Measurements from ENCODE around the gene RHBDL2.

- TF ChIP-seq, protein P1, sequence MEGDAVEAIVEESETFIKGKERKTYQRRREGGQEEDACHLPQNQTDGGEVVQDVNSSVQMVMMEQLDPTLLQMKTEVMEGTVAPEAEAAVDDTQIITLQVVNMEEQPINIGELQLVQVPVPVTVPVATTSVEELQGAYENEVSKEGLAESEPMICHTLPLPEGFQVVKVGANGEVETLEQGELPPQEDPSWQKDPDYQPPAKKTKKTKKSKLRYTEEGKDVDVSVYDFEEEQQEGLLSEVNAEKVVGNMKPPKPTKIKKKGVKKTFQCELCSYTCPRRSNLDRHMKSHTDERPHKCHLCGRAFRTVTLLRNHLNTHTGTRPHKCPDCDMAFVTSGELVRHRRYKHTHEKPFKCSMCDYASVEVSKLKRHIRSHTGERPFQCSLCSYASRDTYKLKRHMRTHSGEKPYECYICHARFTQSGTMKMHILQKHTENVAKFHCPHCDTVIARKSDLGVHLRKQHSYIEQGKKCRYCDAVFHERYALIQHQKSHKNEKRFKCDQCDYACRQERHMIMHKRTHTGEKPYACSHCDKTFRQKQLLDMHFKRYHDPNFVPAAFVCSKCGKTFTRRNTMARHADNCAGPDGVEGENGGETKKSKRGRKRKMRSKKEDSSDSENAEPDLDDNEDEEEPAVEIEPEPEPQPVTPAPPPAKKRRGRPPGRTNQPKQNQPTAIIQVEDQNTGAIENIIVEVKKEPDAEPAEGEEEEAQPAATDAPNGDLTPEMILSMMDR (IDR thresholded peaks at IDR 0.05), result no peak
- TF ChIP-seq ZFX (IDR thresholded peaks at IDR 0.05; ENCODE audit: borderline replicate concordance), result no peak
Measured at GRCh38 chr1:38929476-38929875, 12.2 kb downstream of the RHBDL2 start.

All from 22Rv1 (cell line).